ENCODE results near the gene TPM4.

DNA sequence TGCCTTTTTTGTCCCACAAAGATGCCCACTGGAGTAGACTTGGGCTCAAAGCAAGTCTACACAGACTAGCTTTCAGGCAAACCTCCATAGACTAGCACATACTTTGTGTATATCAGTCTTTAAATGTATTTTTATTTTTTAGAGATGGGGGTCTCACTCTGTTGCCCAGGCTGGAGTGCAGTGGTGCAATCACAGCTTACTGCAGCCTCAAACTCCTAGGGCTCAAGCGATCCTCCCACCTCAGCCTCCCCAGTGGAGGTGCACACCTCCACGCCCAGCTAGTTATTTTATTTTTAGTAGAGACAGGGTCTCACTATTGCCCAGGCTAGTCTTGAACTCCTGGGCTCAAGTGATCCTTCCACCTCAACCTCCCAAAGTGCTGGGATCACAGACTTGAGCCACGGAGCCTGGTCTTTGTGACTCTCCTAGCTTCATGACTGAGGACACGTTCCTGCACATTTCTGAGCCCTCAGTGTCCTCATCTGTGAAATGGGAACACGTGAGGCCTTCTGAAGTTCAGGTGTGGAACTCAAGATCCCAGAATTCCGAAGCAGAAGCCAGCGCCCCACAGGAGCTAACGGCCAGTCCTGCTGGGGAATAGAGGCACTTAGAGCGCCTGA, 5.1 kb upstream of the TPM4 start:
- no peak for TF ChIP-seq POLR2A (IDR thresholded peaks at IDR 0.05; ENCODE audit: low read length)
- no peak for TF ChIP-seq GATA1 (IDR thresholded peaks at IDR 0.05; ENCODE audit: low read depth, low read length)
